ENCODE results near the gene RCBTB2.

GRCh38 chr13:48533961-48534600 lies 1.2 kb upstream of the RCBTB2 start:
- TF ChIP-seq POLR2A (IDR thresholded peaks at IDR 0.05), result no peak
- TF ChIP-seq CTCF (IDR thresholded peaks at IDR 0.05), result no peak

Data from testis (tissue), 2 donors.